Bone marrow (tissue), 2 donors: ENCODE measurements around the gene PTPN7.
A peak's percentile ranks its signal among the peaks of the same experiment; 100 is the strongest.
"Not testable (repeated sequence)": the region's sequence is repeated elsewhere in the genome, so short reads cannot be mapped to it uniquely, and the experiment has no call there.

ENCODE experiments used
- DNase-seq, 2 donors: peaks; one replicate each; lab custom pipeline; 2025; lab: John Stamatoyannopoulos, UW

Gene PTPN7

DNA sequence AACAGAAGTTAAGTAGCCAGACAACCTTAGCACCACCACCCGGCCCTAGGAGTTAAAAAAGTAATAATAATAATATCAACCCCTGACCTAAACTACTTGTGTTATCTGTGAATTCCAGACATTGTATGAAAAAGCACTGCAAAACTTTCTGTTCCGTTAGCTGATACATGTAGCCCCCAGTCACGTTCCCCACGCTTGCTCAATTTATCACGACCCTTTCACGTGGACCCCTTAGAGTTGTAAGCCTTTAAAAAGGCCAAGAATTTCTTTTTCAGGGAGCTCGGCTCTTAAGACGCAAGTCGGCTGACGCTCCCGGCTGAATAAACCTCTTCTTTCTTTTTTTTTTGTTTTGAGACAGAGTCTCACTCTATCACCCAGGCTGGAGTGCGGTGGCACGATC is 6.7 kb upstream of the PTPN7 start:
- DNase-seq, result not testable (repeated sequence)

DNA sequence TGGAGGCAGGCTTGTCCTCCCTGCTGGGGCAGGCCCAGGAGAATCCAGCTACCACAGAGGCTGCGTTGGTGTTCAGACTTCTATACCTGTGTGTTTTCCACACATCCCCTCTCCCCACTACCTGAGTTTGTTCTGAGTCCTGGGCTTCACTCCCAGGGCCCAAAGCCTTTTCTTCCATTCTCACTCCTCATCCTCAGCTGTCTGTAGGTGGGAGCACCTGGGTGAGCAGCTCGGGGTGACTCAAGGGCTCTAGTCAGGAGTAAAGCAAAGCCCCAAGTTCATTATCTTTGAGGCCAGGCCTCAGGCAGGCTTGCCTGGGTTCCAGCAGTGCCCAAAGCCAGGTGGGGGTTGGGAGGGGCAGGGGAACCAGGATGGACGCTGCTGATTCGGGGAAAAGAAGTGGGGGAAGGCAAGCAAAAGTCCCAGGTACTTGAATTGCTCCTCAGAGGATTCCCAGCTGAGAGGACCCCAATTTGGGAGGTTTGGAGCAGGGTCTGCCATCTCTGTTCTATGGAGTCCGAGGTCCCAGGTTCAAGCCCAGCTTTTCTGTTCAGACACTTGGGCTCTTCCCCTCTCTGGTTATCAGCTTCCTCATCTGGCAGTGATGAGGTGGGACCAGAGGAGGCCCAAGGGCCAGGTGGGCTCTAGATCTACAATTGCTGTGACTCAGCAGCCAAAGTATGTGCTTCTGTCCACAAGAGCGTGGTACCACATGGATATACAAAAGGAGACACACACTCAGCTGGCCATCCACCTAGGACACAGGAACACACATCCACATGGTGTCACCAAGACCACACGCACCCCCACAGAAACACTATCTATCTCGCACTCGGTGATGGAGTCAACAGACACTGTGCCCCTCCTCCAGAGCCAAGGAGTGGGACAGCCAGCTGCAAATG is 5.8 kb upstream of the PTPN7 start:
- DNase-seq, result no peak

DNA sequence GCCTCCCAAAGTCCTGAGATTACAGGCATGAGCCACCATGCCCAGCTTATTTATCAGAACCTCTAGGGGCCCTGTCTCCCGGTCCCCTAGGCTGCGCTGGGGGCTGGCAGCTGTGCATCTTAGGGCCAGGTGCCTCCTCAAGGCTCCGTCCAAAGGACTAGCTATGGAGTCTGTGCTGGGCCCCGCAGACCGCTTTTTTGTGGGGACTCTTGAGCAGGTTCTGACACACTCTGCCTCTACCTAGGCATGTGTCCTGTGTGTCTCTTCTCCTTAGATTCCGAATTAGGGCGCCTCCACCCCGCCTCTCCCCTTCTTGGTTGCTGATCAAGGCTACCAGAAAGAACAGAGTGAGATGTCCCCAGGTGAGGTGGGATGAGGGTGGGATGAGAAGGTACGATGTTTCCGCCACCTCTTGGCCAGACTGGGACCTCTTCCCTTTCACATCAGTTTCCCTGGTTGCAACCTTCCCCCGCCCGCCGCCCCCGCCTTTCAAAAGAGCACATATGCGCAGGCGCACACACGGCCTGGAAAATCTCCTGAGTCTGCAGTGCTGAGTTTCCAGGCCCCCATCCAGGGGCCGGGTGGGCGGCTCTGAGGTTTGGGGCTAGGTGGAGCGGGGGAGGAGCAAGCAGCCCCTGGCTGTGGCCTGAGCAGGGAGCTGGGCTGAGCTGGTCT is 5.0 kb upstream of the PTPN7 start:
- no peak for DNase-seq

DNA sequence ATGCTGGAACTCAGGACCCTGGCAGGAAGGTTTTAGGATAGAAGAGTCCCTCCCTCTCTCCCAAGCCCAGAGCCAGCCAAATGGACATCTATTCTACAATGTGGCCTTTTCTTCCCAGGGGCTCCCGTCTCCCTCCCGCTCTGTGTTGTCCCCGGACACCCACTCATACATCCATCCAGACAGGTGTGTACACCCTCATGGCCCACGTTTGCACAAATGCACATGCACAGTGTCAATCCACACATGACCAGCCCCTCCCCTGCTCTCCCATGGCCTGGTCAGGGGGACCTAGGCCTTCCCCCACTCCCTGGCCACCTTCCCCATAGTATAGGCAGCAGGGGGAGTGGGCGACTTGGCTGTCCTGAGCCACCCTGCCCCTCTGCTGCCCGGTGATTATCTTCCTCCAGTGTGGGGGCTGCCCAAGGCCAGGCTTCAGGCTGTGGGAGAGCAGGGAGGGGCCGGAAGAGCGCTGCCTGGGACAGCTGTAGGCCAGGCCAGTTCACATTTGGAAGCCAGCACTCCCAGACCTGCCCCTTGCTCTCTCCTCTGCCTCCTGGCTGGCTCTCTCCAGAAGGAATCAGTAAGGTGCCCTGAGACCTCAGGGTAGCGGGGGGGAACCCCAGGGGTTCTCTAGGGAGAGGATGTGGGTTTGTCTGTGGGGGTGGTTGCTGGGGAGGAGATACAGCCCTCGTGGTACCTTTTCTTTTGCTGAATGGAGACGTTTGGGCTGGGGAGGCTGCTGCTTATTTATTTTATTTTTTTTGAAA is 4.1 kb upstream of the PTPN7 start:
- peak in 1 of 2 donors; percentile 75 for DNase-seq

DNA sequence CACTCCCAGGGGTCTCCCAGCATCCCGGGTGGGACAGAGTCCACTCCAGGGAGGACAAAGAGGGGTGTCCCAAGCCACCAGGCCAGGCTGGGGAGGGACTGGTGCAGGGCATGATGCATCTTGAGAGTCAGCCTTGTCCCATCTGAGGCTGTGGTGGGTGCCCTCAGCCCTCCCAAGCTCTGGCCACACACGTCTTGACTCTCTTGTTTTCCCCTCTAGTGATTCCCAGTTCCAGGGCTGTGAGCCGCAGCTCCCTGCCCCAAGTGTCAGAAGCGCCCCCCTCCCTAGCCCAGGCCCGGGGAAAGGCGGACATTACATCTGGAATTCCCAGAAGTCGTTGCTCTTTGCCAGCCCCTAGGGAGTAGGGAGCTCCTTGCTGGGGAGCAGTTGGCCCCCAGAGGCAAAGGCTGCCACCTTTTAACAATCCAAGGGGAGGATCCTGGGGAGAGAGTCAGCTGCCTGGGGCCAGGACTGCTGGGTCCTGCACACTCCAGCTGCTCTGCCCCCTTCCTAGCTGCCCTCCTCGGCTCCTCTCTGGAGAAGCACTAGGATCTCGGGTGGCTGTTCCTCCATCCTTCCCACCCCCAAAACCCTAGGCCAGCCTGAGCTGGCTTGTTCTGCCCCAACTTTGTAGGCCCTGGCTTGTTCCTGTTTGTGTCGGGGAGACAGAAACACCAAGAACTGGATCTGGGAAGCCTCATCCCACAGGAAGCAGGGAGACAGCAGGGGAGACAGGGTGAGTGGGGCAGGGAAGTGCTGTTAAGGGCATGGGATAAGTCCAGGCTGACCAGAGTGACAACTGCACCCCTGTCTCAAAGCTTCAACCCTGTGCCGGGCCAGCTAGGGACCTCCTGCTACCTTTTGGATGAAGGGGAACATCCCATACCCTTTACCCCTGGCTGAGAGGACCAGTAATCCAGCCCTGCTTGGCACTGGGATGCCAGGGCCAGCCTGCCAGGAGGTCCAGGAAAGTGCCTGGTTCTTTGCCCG is 3.2 kb upstream of the PTPN7 start:
- no peak for DNase-seq

DNA sequence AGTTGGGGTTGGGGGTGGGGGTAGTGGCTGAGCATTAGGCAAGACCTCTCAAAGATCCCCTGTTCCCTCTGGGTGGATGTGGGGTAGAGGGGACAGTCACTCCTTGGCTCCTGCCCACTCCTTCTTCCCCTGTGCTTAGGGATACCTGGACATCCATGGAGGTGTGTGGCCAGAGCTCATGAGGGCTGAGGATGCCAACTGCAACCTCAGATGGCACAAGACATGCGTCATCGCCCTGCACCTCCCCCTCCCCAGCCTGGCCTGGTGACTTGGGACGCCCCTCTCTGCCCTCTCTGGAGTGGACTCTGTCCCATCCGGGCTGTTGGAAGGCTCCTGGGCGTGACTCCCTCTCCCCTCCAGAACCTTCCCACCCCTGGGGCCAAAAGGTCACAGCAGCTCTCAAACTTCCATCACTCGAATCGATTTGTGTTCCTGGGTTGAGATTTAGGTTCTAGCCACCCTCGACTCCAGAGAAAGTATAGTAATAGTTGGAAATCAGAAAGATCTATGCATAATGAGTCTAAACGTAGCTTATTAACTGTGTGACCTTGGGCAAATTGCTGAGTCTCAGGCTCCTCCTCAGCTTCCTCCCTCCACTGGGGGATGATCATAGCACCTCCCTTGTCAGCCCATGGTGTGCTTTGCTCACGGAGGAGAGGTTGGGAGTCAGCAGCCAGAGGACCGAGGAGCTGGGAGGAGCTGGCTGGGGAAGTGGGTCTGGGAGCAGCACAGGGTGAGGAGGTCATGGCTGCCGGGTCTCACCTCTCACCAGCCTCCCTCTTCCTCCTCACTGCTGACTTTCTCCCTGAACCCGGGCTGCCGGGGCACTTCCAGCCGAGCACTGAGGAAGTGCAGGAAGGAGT is 2.2 kb upstream of the PTPN7 start:
- no peak for DNase-seq

DNA sequence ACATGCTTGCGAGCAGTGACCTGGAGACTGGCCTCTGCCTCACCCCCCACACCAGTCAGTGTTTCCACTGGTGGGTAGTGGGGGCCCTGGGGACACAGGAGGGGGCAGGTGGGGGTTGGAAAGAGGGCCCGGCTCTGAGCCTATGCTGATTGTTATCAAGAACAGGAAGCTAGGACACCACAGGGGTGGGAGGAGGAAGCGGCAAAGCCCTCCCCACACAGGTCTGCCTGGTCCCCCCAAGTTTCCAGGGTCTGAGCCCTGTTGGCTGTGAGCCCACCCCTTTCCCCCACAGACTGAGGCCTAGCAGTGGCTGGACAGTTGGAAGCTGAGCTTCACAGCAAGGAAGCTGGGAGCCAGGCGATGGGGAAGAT is 1.6 kb upstream of the PTPN7 start:
- peak in 1 of 2 donors; percentile 55 for DNase-seq

DNA sequence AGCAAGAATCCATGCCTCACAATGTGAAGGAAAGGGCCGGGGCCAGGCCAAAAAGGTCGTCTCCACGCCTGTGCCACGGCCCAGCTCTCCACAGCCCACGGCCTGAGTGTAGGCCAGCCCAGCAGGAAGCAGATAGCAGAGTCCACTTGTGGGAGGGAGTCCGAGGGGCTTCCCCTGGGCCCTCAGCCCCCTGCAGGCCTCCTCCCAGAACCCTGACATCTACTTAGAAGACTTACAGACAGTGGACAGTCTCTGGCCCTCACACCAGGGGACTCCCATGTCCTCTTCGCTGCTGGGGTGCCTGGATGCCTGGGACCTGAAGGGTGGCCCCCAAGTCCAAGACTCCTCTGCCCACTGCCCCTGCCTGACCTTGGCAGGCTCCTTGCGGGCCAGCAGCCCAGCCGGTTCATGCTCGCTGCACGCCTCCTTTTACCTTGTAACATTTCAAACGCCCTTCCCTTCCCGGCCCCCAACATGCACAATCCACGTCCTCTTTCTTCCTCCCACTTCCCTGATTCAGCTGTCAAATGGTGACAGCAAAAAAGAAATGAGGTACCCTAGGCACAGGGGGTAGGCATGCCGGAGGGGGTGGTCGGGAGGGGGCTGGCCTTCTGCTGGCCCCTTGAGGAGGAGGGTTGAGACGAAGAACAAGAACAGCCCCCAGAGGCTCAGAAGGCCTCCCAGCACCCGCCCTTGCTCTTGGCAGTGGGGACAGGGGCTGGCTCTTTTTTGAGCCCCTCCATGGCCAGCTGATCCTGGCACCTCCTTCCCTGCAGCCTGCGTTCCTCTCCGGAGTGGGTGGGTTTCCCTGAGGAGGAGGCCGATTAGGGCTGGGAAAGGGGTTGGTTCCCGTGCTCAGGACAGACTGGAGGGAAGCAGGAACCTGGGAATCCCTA is 997 bp upstream of the PTPN7 start:
- DNase-seq, result peak in 1 of 2 donors; percentile 19

DNA sequence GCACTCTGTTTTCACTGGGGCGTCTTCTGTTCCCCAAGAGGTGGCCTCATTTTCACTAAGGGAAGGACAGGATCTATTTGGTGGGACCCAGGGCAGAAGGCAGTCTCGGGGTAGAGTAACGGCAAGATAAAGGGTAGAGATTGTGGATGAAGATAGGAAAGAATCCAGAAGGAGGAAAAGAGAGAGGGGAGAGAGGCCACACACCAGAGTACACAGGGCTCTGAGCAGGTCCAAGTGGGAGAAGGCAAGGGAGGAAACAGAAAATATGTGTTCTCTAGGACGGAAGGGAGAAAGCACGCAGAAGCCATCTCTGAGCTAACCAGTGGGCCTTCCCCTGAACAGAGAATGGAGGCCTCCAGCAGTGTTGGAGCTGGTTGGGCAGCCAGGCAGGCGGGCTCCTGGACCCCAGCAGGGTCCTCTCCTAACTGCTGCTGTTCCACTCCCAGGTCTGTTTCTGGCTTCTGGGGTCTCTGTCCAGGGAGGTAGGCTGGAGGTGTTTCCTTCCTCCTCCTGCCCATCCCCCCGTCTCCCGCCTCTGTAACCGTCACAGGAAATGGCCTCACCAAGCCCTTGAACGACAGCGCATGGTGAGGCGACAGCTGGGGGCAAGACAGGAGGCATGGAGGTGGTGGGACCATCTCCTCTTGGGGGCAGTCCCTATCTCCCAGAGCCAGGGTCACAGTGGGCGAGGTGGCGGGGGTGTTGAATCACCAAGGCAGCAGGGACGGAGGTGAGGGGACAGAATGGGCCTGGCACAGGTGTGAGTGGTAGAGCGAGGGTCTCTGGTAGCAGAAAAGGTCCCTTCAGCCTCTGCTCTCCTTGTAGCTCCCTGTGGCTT is 649 bp downstream of the PTPN7 start:
- peak in 1 of 2 donors; percentile 30 for DNase-seq

DNA sequence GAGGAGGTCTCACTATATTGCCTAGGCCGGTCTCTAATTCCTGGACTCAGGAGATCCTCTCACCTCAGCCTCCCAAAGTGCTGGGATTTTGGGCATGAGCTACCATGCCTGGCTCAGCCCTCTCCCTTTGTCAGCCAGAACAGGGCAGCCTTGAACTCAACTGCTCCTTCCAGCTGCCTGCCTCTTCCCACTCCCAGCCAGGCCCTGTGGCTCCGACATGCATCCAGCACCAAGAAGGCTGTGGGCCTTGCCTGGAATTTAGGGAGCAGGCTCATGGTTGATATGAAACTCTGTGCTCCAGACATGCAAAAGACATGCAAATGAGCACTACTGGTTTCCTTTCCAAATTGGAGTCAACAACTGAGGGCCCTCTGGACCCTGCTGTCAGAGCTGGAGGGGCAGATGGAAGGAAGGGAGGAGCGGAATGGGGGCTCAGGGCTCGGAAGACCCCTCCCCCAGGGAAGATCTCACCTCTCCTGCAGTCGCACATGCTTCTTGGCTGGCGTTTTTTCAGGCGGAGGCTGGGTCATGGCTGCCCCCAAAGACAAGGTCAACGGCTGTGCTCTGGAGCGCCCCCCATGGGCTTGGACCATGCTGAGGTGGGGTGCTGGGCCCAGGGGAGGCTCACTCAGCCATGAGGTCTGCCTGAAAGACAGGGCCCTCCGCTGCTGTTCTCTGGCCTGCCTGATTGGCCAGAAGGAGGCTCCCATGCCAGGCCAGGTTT is 1.4 kb downstream of the PTPN7 start:
- DNase-seq, result no peak

DNA sequence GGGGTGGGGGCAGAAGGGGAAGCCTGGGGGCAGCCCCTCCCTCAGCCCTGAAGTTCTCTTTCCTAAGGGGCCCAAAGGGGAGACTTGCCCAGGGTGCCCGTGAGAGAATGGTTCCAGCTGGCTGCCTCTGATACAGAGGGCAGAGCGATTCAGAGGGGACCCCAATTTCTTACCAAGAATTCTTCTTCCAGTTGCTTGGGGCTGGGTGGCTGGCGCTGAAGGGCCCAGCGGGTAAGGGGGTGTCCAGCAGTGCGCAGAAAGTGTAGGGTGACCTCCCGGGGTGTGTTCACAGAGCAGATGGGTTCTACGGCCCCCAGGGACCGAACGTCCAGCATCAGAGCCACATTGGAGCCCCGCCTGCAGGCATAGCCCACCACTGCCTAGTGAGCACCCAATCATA is 2.5 kb downstream of the PTPN7 start:
- DNase-seq, result no peak

DNA sequence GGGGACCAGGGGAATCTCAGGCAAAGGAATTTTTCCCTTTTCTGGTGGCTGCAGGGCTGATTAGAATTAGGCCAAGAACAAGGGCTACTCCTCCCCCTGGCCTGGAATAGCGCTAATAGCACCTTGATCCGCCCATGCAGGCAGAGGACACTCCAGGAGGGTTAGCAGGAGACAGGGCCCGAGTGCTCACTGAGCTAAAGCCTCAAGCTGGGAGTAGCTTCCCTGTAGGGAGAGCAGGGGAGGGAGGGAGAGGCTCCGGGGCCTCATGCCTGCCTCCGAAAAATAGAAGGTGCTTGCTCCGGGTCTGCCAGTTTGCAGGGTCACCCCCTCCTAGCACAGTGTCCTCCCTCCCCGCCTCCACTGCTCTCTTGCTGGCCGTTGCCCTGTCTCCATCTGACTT is 3.8 kb downstream of the PTPN7 start:
- no peak for DNase-seq

DNA sequence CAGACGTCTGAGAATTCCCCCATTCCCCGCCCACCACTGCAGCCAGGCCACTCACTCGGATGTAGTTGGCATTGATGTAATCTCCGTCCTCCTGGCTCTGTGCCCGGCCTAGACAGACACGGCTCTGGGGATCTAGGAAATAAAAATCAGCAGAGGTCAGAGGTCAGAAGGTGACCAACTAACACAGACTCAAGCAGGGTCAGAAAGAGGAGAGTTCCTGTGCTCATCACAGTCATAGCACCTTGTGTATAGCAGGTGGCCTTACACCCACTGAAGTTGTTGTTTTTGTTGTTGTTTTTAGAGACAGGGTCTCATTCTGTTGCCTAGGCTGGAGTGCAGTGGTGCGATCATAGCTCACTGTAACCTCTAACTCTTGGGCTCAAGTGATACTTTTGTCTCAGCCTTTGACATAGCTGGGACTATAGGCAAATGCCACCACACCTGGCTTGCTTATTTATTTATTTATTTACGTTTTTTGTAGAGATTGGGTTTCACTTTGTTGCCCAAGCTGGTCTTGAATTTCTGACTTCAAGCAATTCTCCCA is 4.9 kb downstream of the PTPN7 start:
- DNase-seq, result no peak

DNA sequence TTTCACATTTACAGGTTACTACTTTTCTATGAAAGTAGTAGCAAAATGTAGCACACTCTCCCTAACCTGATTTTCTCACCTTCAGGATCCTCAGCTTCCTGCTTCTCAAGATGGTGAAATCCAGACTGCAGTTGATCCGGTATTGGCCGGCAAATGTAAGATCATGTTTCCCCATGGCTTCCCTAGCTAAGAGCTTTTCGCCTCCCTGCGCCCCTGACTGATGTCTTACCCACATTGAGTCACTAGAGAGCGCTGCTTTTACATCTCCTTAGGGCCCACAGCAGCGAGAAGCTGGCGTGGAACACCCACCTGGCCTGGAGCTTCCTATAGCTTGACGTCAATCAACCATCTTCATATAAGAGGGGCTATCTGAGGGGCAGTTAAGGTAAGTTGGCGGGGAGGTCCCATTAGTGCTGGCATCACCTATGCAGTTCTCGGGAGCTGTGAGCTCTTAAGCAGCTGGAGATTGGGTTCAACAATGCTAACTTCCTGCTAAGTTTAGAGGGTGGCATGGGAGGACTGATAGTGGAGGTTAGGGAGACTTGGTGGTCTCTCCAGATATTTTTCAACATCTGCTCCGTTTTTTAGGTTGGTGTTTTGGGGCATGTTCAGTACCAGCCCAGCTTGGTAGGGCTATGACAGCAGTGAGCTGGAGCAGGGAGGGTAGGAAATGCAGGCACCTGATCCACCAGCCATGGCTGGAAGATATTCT is 5.5 kb downstream of the PTPN7 start:
- DNase-seq, result peak in 1 of 2 donors; percentile 22

DNA sequence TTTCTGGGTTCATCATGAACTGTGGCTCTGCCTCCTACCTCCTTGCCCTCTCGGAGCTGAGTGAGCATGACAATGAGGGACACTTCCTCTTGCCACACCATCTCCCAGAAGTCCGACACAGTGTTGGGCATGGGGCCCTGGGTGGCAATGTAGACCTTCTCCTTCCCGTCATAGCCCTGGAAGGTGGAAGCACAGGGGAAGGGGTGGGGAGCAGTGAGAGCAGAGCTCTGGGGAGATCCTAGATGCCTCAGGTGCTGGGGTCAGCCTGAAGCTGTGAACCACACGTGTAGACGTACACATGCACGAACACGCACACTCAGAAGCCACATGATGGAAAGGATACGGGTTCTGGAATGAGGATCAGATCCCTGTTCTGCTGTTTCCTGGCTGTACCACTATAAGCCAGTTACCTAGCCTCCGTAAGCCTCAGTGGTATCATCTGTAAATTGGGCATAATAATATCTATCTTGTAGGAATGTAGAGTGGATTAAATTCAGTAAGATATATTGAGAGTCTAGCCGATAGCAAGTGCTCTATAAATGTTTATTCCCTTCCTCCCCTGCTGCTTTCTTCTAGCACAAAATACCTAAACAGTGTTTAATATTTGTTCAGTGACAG is 6.1 kb downstream of the PTPN7 start:
- no peak for DNase-seq

DNA sequence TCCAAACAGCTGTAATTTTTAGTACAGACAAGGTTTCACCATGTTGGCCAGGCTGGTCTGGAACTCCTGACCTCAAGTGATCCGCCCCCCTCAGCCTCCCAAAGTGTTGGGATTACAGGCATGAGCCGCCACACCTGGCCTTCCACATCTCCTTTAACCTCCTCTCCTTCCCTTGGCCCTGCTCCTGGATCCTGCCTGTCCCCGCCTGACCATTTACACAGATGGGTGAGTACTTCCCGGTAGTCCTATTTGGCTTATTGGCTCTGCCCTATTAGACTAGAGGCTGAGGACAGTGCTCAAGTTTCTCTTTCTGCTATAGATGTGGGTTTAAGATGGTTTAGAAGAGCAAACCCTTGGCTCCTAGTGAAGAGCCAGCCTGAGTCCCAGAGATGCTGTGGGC is 7.1 kb downstream of the PTPN7 start:
- no peak for DNase-seq
